Activated naive CD4-positive, alpha-beta T cell treated with anti-CD3 and anti-CD28 coated beads for 36 hours (primary cell): ENCODE results near the gene CHPF2. TPM values are rescaled to one million over a fixed set of nuclear protein-coding genes. Genes with fewer than 3 reads are reported as not detected.

ENCODE experiments used
- CTCF ChIA-PET: fragments of 350-600 bp; sonication (Branson Sonifier 250); formaldehyde crosslinking; loops from one replicate; lab custom pipeline; 2021; ENCODE audit warnings: antibody characterized with exemption; lab: Charles Lee
- DNase-seq: peaks from one replicate; pipeline ENCODE4 v3.0.0-alpha.2; 2020
- H3K27ac Mint-ChIP-seq: one replicate; pipeline ENCODE4 v1.8.0; 2021; ENCODE audit warnings: mild to moderate bottlenecking, mixed read lengths
- H3K27me3 Mint-ChIP-seq: one replicate; pipeline ENCODE4 v1.8.0; 2021; ENCODE audit warnings: low read depth, mixed read lengths
- H3K36me3 Mint-ChIP-seq: one replicate; pipeline ENCODE4 v1.8.0; 2021; ENCODE audit warnings: low read depth, mixed read lengths
- H3K4me1 Mint-ChIP-seq: one replicate; pipeline ENCODE4 v1.8.0; 2021; ENCODE audit warnings: low read depth, mixed read lengths
- H3K4me3 Mint-ChIP-seq: one replicate; pipeline ENCODE4 v1.8.0; 2021; ENCODE audit warnings: mild to moderate bottlenecking, moderate library complexity, mixed read lengths
- H3K9me3 Mint-ChIP-seq: one replicate; pipeline ENCODE4 v1.8.0; 2021; ENCODE audit warnings: mixed read lengths
- intact Hi-C: fragments of 100-400 bp; cut with micrococcal nuclease; formaldehyde crosslinking; loops from one replicate; pipeline ENCODE4 v1.15.1; 2023
- total RNA-seq, 2 experiments: library from RNA; stranded (reverse); gene quantifications; one replicate each; pipeline ENCODE4 v1.2.3, GENCODE V29; 2021

Gene CHPF2
- total RNA-seq, 2 experiments from 2014 or later = 21.0 TPM

GRCh38 chr7:151265351-151265931 is 33.2 kb downstream of the CHPF2 start:
- Mint-ChIP-seq H3K4me3 (no peak overlapping the region), H3K27ac (no peak overlapping the region), H3K36me3 (no peaks in the 10 kb centered on the region), H3K4me1 (no peaks in the 10 kb centered on the region), H3K27me3 (no peaks in the 10 kb centered on the region), H3K9me3 (no peaks in the 10 kb centered on the region)
- no peak for DNase-seq
- CTCF ChIA-PET = no interaction called here
- intact Hi-C loops = no loop called here

GRCh38 chr7:151269511-151269910 is 37.2 kb downstream of the CHPF2 start:
- Mint-ChIP-seq H3K27ac (no peak overlapping the region), H3K9me3 (no peaks in the 10 kb centered on the region), H3K36me3 (no peaks in the 10 kb centered on the region), H3K27me3 (no peaks in the 10 kb centered on the region), H3K4me3 (no peak overlapping the region), H3K4me1 (peaks cover 8% of the 10 kb centered on the region)
- DNase-seq = no peak
- CTCF ChIA-PET = no interaction called here
- intact Hi-C loops = no loop called here

DNA sequence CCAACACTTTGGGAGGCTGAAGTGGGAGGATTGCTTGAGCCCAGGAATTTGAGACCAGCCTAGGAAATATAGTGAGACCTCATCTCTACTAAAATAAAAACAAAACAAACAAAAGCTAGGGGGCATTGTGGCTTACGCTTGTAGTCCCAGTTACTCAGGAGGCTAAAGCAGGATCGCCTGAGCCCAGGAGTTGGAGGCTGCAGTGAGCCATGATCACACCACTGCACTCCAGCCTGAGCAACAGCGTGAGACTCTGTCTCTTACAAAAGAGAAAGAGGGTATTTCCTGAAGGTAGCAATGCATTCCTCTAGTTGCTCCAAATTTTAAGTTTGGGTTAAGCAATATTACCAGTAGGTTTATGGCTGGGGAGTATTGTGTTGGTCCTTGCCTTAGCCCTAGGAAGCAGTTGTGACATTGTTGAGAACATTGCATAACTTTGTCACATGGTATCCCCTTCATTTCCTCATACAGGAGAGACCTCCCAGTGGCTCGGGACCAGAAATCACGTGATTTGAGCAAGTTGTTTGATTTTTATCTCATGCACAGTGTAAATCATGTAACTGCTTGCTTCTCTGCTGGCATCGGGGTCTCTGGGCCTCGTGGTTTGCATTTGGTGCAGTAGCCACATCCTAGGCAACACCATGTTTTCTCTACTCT is 39.5 kb downstream of the CHPF2 start:
- CTCF ChIA-PET = interaction anchor here (1.6 kb wide), 1 partner anchor 14 kb away, joined by 4 read pairs; no protein-coding TSS in a partner anchor
- no peak for DNase-seq

GRCh38 chr7:151272405-151272804 is 40.1 kb downstream of the CHPF2 start:
- CTCF ChIA-PET = no interaction called here
- H3K36me3 Mint-ChIP-seq = no peaks in the 10 kb centered on the region
- no peak overlapping the region for H3K27ac Mint-ChIP-seq
- no peak overlapping the region for H3K4me3 Mint-ChIP-seq
- DNase-seq = no peak
- H3K4me1 Mint-ChIP-seq = peaks cover 18% of the 10 kb centered on the region
- intact Hi-C loops = no loop called here
- no peaks in the 10 kb centered on the region for H3K9me3 Mint-ChIP-seq
- H3K27me3 Mint-ChIP-seq = no peaks in the 10 kb centered on the region

More for the DNA sequence above, 39.5 kb downstream of the CHPF2 start:
- Mint-ChIP-seq H3K27ac (no peak overlapping the region), H3K9me3 (no peaks in the 10 kb centered on the region), H3K4me1 (peaks cover 14% of the 10 kb centered on the region), H3K36me3 (no peaks in the 10 kb centered on the region), H3K4me3 (no peak overlapping the region), H3K27me3 (no peaks in the 10 kb centered on the region)
- intact Hi-C loops = loop anchor here (1.0 kb wide), 1 partner anchor 31 kb away; no protein-coding TSS in a partner anchor

DNA sequence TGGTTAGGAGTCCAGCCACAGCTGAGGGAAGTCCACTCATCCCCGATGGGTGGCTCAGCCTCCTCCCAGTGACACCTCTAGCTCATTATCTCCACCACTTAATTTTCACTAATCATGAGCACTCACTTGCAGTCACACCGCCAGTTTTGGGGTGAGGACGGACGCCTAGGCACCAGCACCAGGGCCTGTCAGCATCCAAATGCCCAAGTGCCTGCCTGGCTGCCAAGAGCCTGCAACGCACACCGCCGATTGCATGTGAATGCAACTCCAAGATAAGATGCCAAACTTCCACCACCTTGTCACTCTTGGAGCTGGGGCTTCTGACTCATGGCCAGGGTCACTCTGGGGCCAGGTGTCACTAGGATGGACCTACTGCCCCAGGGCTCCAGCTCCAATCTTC is 40.6 kb downstream of the CHPF2 start:
- H3K4me3 Mint-ChIP-seq = no peak overlapping the region

GRCh38 chr7:151273651-151274390 is 41.5 kb downstream of the CHPF2 start:
- Mint-ChIP-seq H3K27me3 (no peaks in the 10 kb centered on the region), H3K9me3 (no peaks in the 10 kb centered on the region), H3K36me3 (no peaks in the 10 kb centered on the region), H3K4me1 (peaks cover 20% of the 10 kb centered on the region), H3K4me3 (no peak overlapping the region), H3K27ac (no peak overlapping the region)
- intact Hi-C loops = no loop called here
- no peak for DNase-seq
- CTCF ChIA-PET = no interaction called here

More for the DNA sequence above, 40.6 kb downstream of the CHPF2 start:
- H3K9me3 Mint-ChIP-seq = no peaks in the 10 kb centered on the region
- no peaks in the 10 kb centered on the region for H3K36me3 Mint-ChIP-seq
- H3K4me1 Mint-ChIP-seq = peaks cover 20% of the 10 kb centered on the region
- H3K27me3 Mint-ChIP-seq = no peaks in the 10 kb centered on the region
- intact Hi-C loops = no loop called here
- no peak for DNase-seq
- CTCF ChIA-PET = no interaction called here
- H3K27ac Mint-ChIP-seq = no peak overlapping the region

- H3K4me3 Mint-ChIP-seq = no peak overlapping the region
- no peak overlapping the region for H3K27ac Mint-ChIP-seq
- intact Hi-C loops = no loop called here
- no peaks in the 10 kb centered on the region for H3K27me3 Mint-ChIP-seq
- CTCF ChIA-PET = no interaction called here
- no peaks in the 10 kb centered on the region for H3K9me3 Mint-ChIP-seq
- peaks cover 20% of the 10 kb centered on the region for H3K4me1 Mint-ChIP-seq
- H3K36me3 Mint-ChIP-seq = no peaks in the 10 kb centered on the region
- DNase-seq = no peak
Measured at GRCh38 chr7:151274396-151274795, 42.1 kb downstream of the CHPF2 start.

DNA sequence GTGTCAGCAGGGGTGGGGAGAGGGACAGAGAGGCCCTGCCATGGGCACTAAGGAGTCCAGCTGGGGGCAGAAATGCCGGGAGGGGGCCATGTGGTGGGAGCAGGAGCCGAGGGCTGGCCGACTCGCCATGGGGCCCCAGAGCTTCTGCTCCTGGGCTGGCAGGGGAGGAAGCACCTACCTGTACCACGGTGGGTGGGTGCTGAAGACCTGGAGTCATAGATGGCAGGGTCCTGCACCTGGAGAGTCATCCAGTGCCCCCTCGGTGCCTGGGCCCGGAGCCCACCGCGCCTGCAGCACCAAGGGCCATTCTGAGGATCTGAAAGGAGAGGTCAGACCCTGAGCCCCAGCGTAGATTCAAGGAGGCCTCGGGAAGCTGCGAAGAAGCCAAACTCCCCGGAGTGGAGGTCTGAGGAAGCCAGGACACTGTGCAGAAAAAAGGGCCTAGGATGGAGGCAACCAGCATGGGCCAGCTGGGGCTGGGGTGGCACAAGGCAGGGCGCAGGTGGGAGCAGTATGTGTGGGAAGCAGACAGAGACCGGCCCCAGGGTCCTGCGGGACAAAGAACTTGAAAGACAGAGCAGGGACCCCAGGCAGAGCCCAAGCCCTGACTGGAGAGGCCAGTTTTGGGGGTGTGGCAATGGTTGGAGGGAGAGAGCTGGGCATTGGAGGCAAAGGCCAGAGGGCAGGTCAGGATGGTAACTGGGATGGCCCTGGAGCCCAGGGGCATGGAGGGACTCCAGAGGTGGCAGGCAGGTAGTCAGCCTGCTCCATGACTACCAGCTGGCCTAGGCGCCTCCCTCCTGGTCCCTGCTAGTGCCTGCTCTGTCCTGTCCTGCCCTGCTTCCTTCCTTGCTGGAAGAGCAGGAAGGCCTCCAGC is 42.9 kb downstream of the CHPF2 start:
- Mint-ChIP-seq H3K4me3 (no peak overlapping the region), H3K4me1 (peaks cover 20% of the 10 kb centered on the region), H3K27ac (no peak overlapping the region), H3K27me3 (no peaks in the 10 kb centered on the region), H3K9me3 (no peaks in the 10 kb centered on the region), H3K36me3 (no peaks in the 10 kb centered on the region)
- CTCF ChIA-PET = interaction anchor here (0.6 to 0.9 kb wide), 2 partner anchors 36 to 314 kb away, joined by 3 to 4 read pairs; no protein-coding TSS in a partner anchor
- DNase-seq = no peak
- intact Hi-C loops = no loop called here

GRCh38 chr7:151275813-151276577 is 43.7 kb downstream of the CHPF2 start:
- Mint-ChIP-seq H3K9me3 (no peaks in the 10 kb centered on the region), H3K27ac (no peak overlapping the region), H3K36me3 (no peaks in the 10 kb centered on the region), H3K27me3 (no peaks in the 10 kb centered on the region), H3K4me3 (peak overlapping the region; percentile 53), H3K4me1 (peaks cover 20% of the 10 kb centered on the region)
- peak; percentile 13 for DNase-seq
- intact Hi-C loops = loop anchor here (2.0 kb wide), 3 partner anchors 31 to 75 kb away; partner anchors contain the start of gene ABCF2
- CTCF ChIA-PET = interaction anchor here (0.9 kb wide), 1 partner anchor 35 kb away, joined by 3 read pairs; no protein-coding TSS in a partner anchor

GRCh38 chr7:151276666-151277590 is 44.6 kb downstream of the CHPF2 start:
- Mint-ChIP-seq H3K36me3 (no peaks in the 10 kb centered on the region), H3K4me3 (peak overlapping the region; percentile 61), H3K27ac (no peak overlapping the region), H3K4me1 (peaks cover 17% of the 10 kb centered on the region), H3K9me3 (no peaks in the 10 kb centered on the region), H3K27me3 (no peaks in the 10 kb centered on the region)
- DNase-seq = peak; percentile 74
- CTCF ChIA-PET = interaction anchor here (0.5 kb wide), 1 partner anchor 29 kb away, joined by 3 read pairs; the partner anchor contains the start of gene SMARCD3
- intact Hi-C loops = loop anchor here (2.0 kb wide), 3 partner anchors 32 to 74 kb away; partner anchors contain the start of gene ABCF2
